GM10266 (cell line): ENCODE results near the gene IFNGR2.
A peak's percentile ranks its signal among the peaks of the same experiment; 100 is the strongest.

ENCODE experiments used
- DNase-seq: peaks from one replicate; pipeline ENCODE4 v3.0.0; 2012; ENCODE audit errors: extremely low spot score
- CTCF ChIP-seq: IDR thresholded peaks from 2 replicates; pipeline ENCODE4 v1.5.1; 2012; ENCODE audit warnings: mild to moderate bottlenecking, low read depth; ENCODE audit not compliant: control insufficient read depth, insufficient read depth; ENCODE audit errors: missing control alignments

Gene IFNGR2

GRCh38 chr21:33430858-33431257, 27.6 kb downstream of the IFNGR2 start:
- no peak for TF ChIP-seq CTCF

GRCh38 chr21:33432496-33432895, 29.3 kb downstream of the IFNGR2 start:
- no peak for DNase-seq
- TF ChIP-seq CTCF = no peak

More at GRCh38 chr21:33430858-33431257, 27.6 kb downstream of the IFNGR2 start:
- no peak for DNase-seq

- TF ChIP-seq CTCF = no peak
- no peak for DNase-seq
Measured at GRCh38 chr21:33433001-33433400, 29.8 kb downstream of the IFNGR2 start.

GRCh38 chr21:33433425-33434114, 30.4 kb downstream of the IFNGR2 start:
- no peak for TF ChIP-seq CTCF
- no peak for DNase-seq

GRCh38 chr21:33434770-33435360, 31.7 kb downstream of the IFNGR2 start:
- no peak for TF ChIP-seq CTCF
- DNase-seq = peak; percentile 77

GRCh38 chr21:33437140-33437539, 33.9 kb downstream of the IFNGR2 start:
- no peak for TF ChIP-seq CTCF
- DNase-seq = no peak
